COLO668 (cell line): Measurements from ENCODE around the gene CD84.
A peak's percentile ranks its signal among the peaks of the same experiment; 100 is the strongest.
"Not testable (repeated sequence)": the region's sequence is repeated elsewhere in the genome, so short reads cannot be mapped to it uniquely, and the experiment has no call there.

Experiments
- DNase-seq: peaks from one replicate; lab custom pipeline; 2025; ENCODE audit not compliant: unreplicated experiment; lab: John Stamatoyannopoulos, UW

The CD84 gene

DNA sequence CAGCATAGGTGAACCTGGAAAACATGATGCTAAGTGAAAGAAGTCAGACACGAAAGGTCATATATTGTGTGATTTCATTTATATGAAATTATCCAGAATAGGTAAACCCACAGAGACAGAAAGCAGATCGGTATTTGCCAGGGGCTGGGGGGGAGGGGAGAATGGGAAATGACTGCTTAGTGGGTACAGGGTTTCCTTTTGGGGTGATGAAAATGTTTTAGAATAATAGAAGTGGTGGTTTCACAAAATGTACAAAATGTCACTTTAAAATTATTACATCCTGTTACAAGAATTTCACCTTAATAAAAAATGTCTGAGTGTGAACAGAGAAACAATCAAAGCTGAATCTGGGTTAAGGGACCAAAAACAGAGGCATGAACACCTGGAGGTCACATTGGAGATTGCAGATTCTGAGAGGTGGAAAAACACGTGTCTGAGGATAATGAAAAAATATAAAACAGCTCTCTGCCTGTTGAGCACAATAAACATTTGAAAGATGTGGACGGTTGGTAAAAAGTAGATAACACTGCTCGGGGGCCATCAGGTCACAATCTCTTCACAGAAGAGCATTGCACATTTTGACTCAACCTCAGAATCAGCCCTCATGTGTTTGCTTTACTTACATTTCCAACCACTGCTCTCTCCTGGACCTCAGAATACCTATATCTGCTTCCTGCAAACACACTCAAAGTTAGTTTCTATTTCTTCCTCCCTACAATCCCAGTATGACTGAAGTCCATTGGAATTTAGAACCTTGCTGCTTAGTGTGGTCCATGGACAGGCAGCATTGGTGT is 59.5 kb downstream of the CD84 start:
- DNase-seq, result no peak

DNA sequence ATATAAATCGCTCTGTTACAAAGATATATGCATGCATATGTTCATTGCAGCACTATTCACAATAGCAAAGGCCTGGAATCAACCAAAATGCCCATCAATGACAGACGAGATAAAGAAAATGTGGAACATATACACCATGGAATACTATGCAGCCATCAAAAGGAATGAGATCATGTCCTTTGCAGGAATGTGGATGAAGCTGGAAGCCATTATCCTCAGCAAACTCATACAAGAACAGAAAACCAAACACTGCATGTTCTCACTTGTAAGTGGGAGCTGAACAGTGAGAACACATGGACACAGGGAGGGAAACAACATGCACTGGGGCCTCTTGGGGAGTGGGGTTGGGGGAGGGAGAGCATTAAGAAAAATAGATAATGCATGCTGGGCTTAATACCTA is 61.8 kb downstream of the CD84 start:
- DNase-seq, result not testable (repeated sequence)

DNA sequence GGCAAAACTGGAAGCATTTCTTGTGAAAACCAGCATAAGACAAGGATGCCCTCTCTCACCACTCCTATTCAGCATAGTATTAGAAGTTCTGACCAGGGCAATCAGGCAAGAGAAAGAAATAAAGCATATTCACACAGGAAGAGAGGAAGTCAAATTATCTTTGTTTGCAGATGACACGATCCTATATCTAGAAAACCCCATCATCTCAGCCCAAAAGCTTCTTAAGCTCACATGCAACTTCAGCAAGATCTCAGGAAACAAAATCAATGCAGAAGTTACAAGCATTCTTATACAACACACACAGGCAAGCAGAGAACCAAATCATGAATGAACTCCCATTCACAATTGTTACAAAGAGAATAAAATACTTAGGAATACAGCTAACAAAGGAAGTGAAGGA is 63.4 kb downstream of the CD84 start:
- DNase-seq, result not testable (repeated sequence)

- DNase-seq, result no peak
Measured at GRCh38 chr1:160504651-160505050, 74.6 kb downstream of the CD84 start.

DNA sequence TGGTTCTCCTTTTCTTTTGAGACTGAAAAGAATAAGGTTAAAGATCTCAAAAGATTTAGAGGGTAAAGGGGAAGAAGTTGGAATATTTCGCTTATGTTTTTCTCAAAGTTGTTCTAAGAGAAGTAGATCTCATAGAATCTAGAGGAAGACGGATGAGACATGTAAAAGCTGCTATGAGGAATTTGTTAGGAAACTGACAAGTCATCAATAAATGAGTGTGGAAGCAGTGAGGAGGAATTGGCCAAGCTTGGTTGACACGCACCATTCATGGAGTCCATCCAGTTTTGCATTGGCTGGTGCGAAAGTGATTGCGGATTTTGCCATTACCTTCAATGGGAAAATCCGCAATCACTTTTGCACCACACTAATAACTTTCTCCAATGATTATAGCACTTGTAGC is 76.2 kb downstream of the CD84 start:
- no peak for DNase-seq

- no peak for DNase-seq
Measured at GRCh38 chr1:160500321-160500990, 78.8 kb downstream of the CD84 start.

DNA sequence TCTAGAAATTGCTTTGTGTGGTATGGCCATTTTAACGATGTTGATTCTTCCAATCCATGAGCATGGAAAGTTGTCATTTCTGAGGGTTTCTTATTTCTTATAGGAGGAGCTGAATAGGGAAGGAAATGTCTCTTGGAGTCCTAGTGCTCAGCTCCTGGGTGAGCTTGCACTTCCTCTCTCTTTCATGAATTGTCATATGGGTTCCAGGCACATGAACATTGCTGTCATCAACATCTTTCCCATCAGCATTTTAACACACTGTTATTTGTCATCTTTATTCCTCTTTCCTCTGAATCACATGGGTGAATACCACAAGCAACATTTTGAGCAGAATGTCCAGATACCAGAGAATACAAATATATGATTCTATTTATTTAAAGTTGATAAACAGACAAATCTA is 79.7 kb downstream of the CD84 start:
- no peak for DNase-seq

GRCh38 chr1:160498301-160499065 is 80.8 kb downstream of the CD84 start:
- not testable (repeated sequence) for DNase-seq

DNA sequence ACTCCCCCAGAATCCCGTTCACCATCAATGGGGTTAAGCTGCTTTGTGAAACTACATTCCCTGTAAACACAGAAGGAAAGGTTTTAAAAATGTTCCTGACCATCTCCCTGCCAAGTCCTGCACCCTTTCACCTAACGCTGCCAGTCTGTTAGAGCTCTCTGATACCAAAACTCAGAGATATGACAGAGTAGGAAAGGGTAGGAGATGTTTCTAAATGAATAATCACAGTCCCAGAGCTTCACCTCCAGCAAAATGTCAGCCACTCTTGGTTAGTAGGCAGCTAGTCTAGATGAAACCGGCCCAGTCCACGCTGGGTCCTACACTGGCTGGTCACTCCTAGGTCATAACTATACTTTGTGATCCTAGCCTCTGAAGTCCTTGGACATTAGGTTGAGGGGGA is 83.0 kb downstream of the CD84 start:
- no peak for DNase-seq

- peak; percentile 19 for DNase-seq
Measured at GRCh38 chr1:160494620-160495019, 84.7 kb downstream of the CD84 start.

GRCh38 chr1:160492617-160493016 is 86.7 kb downstream of the CD84 start:
- no peak for DNase-seq

GRCh38 chr1:160491981-160492380 is 87.3 kb downstream of the CD84 start:
- no peak for DNase-seq
